Adrenal gland (tissue), 12 donors: ENCODE measurements around the gene ZNF8. TPM values are rescaled to one million over a fixed set of nuclear protein-coding genes. Genes with fewer than 3 reads are reported as not detected.

ENCODE experiments used
- DNase-seq, 7 donors: peaks; one replicate each; pipeline ENCODE4 v3.0.0-alpha.2; 2019 to 2020
- H3K27ac ChIP-seq, 5 donors: fragments of 200-600 bp; sonication (generic) in 4 of 5; 1 replicate in 3 of 5; 2 replicates in 2 of 5; pipeline versions ENCODE4 v1.5.1 to v1.8.0; 2016 to 2020; ENCODE audit warnings: mild to moderate bottlenecking in 1 of 5
- H3K27me3 ChIP-seq: fragments of 200-600 bp; 2 replicates; pipeline ENCODE4 v1.8.0; 2021
- H3K36me3 ChIP-seq, 2 donors: fragments of 200-600 bp; replicated peaks in 1 of 2; 1 replicate in 1 of 2; 2 replicates in 1 of 2; pipeline versions ENCODE4 v1.5.1 to v1.8.0; 2018 to 2022
- H3K4me1 ChIP-seq, 2 donors: fragments of 200-600 bp; replicated peaks in 1 of 2; 1 replicate in 1 of 2; 2 replicates in 1 of 2; pipeline versions ENCODE4 v1.5.1 to v1.8.0; 2018 to 2021
- H3K4me3 ChIP-seq, 4 donors: fragments of 200-600 bp; sonication (generic) in 3 of 4; one replicate each; pipeline ENCODE4 v1.5.1; 2016 to 2018
- H3K9me3 ChIP-seq, 3 donors: fragments of 200-600 bp; sonication (generic) in 1 of 3; replicated peaks in 1 of 3; 1 replicate in 2 of 3; 2 replicates in 1 of 3; pipeline versions ENCODE4 v1.5.1 to v1.8.0; 2016 to 2021
- CTCF ChIP-seq, 6 experiments: fragments of 450-650 bp in 4 of 6; fragments of 200-600 bp in 2 of 6; sonication (generic) in 1 of 6; IDR thresholded peaks; 1 replicate in 5 of 6; 2 replicates in 1 of 6; pipeline versions ENCODE4 v1.5.1 to v1.8.0; 2016 to 2021; ENCODE audit warnings: antibody characterized with exemption in 6 of 6, mild to moderate bottlenecking in 2 of 6, moderate library complexity in 1 of 6
- POLR2A ChIP-seq, 2 donors: fragments of 450-650 bp; IDR thresholded peaks; one replicate each; pipeline ENCODE4 v1.6.1; 2017; ENCODE audit warnings: antibody characterized with exemption in 2 of 2, mild to moderate bottlenecking in 2 of 2, moderate library complexity in 1 of 2
- WGBS, 4 donors: extraction: QIAGEN DNeasy Blood & Tissue Kit in 2 of 4; methylation state at CpG; one replicate each; pipeline versions ENCODE4 v1.1.5 to v1.1.7; 2013 to 2017; 5-methylcytosine and 5-hydroxymethylcytosine counted together
- intact Hi-C, 2 donors: fragments of 100-400 bp; cut with DNase I; formaldehyde crosslinking; loops; one replicate each; pipeline versions ENCODE4 v1.14.1 to v1.15.0; 2022 to 2023
- polyA plus RNA-seq, 3 donors: library from polyadenylated mRNA; stranded (reverse); fragments of 200-250 nt in 2 of 3; fragments of 350-450 nt in 1 of 3; fragmentation: Illumina TruSeq in 1 of 3; extraction: RNeasy Lipid Tissue Mini Kit (QIAGEN cat#74804) in 1 of 3; gene quantifications; one replicate each; pipeline ENCODE4 v1.2.3, GENCODE V29; 2013 to 2014
- total RNA-seq, 9 donors: library from RNA; depleted of rRNA in 4 of 9; stranded (reverse); fragments of >200 nt in 4 of 9; fragments of 120-200 nt in 1 of 9; fragmentation: NEBNext Ultra II Directional in 1 of 9; extraction: Animal tissue kit (Norgen Biotek cat#: 25700) in 1 of 9; gene quantifications; one replicate each; pipeline versions ENCODE4 v1.1.0 to v1.2.4, GENCODE V29; 2013 to 2023
- donor health status: healthy with polysubstance abuse.
- donor health status: Bipolar disorder and iron deficiency.
- donor health status: DM: yes; HTN: yes; CAD: no.
- donor health status: DM: no; HTN: no; CAD: no.
- donor health status: DM: no; HTN: no; CAD: no.
- donor health status: DM: yes; HTN: yes; CAD: no.

ZNF8 gene
- total and polyA plus RNA-seq, 12 donors: 1.6 to 8.6 (median 6.6) TPM

DNA sequence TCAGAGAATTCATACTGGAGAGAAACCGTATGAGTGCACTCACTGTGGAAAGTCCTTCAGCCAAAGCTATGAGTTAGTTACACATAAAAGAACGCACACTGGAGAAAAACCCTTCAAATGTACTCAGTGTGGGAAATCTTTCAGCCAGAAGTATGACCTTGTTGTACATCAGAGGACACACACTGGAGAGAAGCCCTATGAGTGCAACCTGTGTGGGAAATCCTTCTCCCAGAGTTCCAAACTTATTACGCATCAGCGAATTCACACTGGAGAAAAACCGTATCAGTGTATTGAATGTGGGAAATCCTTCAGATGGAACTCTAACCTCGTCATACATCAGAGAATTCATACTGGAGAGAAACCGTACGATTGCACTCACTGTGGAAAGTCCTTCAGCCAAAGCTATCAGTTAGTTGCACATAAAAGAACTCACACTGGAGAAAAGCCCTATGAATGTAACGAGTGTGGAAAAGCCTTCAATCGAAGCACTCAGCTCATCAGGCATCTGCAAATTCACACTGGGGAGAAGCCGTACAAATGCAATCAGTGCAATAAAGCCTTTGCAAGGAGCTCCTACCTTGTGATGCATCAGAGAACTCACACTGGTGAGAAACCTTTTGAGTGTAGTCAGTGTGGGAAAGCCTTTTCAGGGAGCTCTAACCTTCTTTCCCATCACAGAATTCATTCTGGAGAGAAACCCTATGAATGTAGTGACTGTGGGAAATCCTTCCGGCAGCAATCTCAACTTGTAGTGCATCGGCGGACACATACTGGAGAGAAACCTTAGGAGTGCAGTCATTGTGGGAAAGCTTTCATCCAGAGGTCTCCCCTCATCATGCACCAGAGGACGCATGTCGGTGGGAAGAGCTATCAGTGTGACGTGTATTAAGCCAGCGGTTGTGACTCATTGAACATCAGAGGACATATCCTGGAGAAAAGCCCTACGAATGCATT is 16.5 kb upstream of the ZNF8 start:
- WGBS, 4 donors: 93 to 98% (median 96%) methylated on average over 19 of the region's 19 CpGs
- Histone ChIP-seq H3K9me3 (peaks cover 18 to 99% (median 29%) of the 10 kb centered on the region in 3 donors), H3K27ac (no peak overlapping the region), H3K4me1 (no peaks in the 10 kb centered on the region), H3K27me3 (no peaks in the 10 kb centered on the region), H3K4me3 (peak overlapping the region in 1 of 4 donors; percentile 21), H3K36me3 (no peaks in the 10 kb centered on the region)
- DNase-seq: no peak
- TF ChIP-seq POLR2A (IDR thresholded peaks at IDR 0.05) (no peak), CTCF (IDR thresholded peaks at IDR 0.05) (no peak)
- intact Hi-C loops: loop anchor here in 1 of 2 donors (10.0 kb wide), 1 partner anchor 57 kb away; no protein-coding TSS in a partner anchor

- no peak for DNase-seq
- 96 to 100% (median 98%) methylated on average over 7 of the region's 7 CpGs for WGBS, 4 donors
- no peak overlapping the region for H3K27ac ChIP-seq
- H3K4me1 ChIP-seq: no peaks in the 10 kb centered on the region
- H3K27me3 ChIP-seq: no peaks in the 10 kb centered on the region
- H3K9me3 ChIP-seq: peaks cover 18 to 99% (median 29%) of the 10 kb centered on the region in 3 donors
- no peaks in the 10 kb centered on the region for H3K36me3 ChIP-seq
- intact Hi-C loops: loop anchor here in 1 of 2 donors (10.0 kb wide), 1 partner anchor 58 kb away; no protein-coding TSS in a partner anchor
- peak overlapping the region in 1 of 4 donors; percentile 18 for H3K4me3 ChIP-seq
- TF ChIP-seq CTCF (IDR thresholded peaks at IDR 0.05): no peak
These were observed 15.8 kb upstream of the ZNF8 start for GRCh38 chr19:58262922-58263296.

DNA sequence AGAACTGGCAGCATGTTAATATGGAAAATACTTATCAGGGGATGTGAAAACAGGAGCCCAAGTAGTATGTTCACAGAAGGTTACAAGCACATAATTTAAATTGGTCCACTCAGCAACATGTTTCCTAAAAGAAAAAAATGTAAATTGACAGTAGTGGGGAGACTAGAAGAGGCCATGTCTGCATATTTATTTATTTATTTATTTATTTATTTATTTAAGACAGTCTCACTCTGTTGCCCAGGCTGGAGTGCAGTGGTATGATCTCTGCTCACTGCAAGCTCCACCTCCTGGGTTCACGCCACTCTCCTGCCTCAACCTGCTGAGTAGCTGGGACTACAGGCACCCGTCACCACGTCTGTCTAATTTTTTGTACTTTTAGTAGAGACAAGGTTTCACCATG is 13.7 kb upstream of the ZNF8 start:
- DNase-seq: no peak
- peaks cover 16 to 99% (median 17%) of the 10 kb centered on the region in 3 donors for H3K9me3 ChIP-seq
- no peaks in the 10 kb centered on the region for H3K36me3 ChIP-seq

More for the DNA sequence above, 13.7 kb upstream of the ZNF8 start:
- intact Hi-C loops: loop anchor here in 1 of 2 donors (10.0 kb wide), 1 partner anchor 60 kb away; no protein-coding TSS in a partner anchor
- Histone ChIP-seq H3K4me1 (no peaks in the 10 kb centered on the region), H3K27ac (no peak overlapping the region), H3K27me3 (no peaks in the 10 kb centered on the region), H3K4me3 (no peak overlapping the region)
- 90 to 99% (median 98%) methylated on average over 3 of the region's 3 CpGs for WGBS, 4 donors
- no peak for TF ChIP-seq POLR2A (IDR thresholded peaks at IDR 0.05)
- TF ChIP-seq CTCF (IDR thresholded peaks at IDR 0.05): no peak
